ENCODE measurements around the gene RB1. TPM values are rescaled to one million over a fixed set of nuclear protein-coding genes. Genes with fewer than 3 reads are reported as not detected.

RB1 gene
- polyA plus RNA-seq, 3 donors, result 18.4 to 38.8 (median 29.9) TPM

DNA sequence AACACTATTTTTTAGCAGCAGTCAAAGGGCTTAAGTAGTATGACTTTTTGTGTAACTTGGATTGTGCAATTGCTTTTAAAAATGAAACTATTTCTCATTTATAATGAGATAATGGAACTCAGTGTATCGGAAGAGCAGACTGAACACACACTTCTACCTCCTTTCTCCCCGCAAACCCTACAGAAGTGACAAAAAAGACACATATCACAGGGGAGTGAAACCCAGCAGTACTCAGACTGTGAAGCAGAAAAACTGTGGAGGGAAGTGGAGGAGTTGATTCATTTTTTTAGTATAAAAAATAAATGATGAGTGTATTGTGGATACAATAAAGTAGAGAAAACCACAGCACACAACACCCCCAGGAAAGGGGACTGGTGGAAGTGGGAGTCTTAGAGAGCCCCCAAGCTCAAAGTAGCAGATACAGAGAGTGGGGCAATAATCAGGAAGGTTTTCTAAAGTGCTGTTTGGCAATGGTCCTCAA lies 99.6 kb downstream of the RB1 start:
- Mint-ChIP-seq H3K36me3 (peaks cover 20 to 31% of the 10 kb centered on the region in 2 donors), H3K27me3 (ENCODE audit: low read depth in 3 of 3) (no peaks in the 10 kb centered on the region), H3K9me3 (no peaks in the 10 kb centered on the region), H3K4me3 (peak overlapping the region; percentile 70 to 87), H3K27ac (peak overlapping the region; percentile 94 to 98 (median 96)), H3K4me1 (peaks cover 54% of the 10 kb centered on the region)
- intact Hi-C loops (cut with micrococcal nuclease), result loop anchor here (5.0 to 10.0 kb wide), 3 partner anchors 102 to 174 kb away; no protein-coding TSS in a partner anchor
- Histone ChIP-seq H3K9ac (ENCODE audit: insufficient read depth, low read length, poor library complexity, severe bottlenecking) (peak overlapping the region; percentile 72), H3K9me3 (replicated peaks in 1 of 2; ENCODE audit: control insufficient read depth in 1 of 2, insufficient read depth in 1 of 2, low read length in 2 of 2) (no peaks in the 10 kb centered on the region), H2AFZ (ENCODE audit: insufficient read depth, low read depth, low read length, poor library complexity, severe bottlenecking) (peak overlapping the region; percentile 68), H3K4me1 (ENCODE audit: control insufficient read depth in 1 of 2, insufficient read depth in 2 of 2, low read length in 2 of 2) (peaks cover 33 to 56% of the 10 kb centered on the region in 2 donors), H3K36me3 (replicated peaks in 1 of 2; ENCODE audit: control insufficient read depth in 1 of 2, insufficient read depth in 2 of 2, low read length in 2 of 2) (peaks cover 0 to 15% of the 10 kb centered on the region in 2 donors), H3K27ac (ENCODE audit: low read depth in 1 of 2, low read length in 2 of 2) (peak overlapping the region; percentile 44 to 94), H3K27me3 (ENCODE audit: control insufficient read depth in 2 of 2, insufficient read depth in 2 of 2, low read length in 2 of 2) (no peaks in the 10 kb centered on the region), H3K79me2 (ENCODE audit: insufficient read depth, low read length) (peaks cover 37% of the 10 kb centered on the region), H3K4me2 (replicated peaks; ENCODE audit: extremely low read depth, low read length, poor library complexity, severe bottlenecking) (peak overlapping the region; percentile 78), H3K4me3 (replicated peaks in 1 of 3; ENCODE audit: low read depth in 2 of 3, low read length in 3 of 3) (peak overlapping the region; percentile 32 to 73 (median 59)), H4K20me1 (ENCODE audit: insufficient read depth, low read length) (no peaks in the 10 kb centered on the region)
- TF ChIP-seq, protein P1, sequence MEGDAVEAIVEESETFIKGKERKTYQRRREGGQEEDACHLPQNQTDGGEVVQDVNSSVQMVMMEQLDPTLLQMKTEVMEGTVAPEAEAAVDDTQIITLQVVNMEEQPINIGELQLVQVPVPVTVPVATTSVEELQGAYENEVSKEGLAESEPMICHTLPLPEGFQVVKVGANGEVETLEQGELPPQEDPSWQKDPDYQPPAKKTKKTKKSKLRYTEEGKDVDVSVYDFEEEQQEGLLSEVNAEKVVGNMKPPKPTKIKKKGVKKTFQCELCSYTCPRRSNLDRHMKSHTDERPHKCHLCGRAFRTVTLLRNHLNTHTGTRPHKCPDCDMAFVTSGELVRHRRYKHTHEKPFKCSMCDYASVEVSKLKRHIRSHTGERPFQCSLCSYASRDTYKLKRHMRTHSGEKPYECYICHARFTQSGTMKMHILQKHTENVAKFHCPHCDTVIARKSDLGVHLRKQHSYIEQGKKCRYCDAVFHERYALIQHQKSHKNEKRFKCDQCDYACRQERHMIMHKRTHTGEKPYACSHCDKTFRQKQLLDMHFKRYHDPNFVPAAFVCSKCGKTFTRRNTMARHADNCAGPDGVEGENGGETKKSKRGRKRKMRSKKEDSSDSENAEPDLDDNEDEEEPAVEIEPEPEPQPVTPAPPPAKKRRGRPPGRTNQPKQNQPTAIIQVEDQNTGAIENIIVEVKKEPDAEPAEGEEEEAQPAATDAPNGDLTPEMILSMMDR (IDR thresholded peaks at IDR 0.05), result no peak
- peak; percentile 41 to 81 (median 51) for DNase-seq
- WGBS (ENCODE audit: insufficient coverage), result no CpG with 5 or more reads among the region's 2 CpGs

DNA sequence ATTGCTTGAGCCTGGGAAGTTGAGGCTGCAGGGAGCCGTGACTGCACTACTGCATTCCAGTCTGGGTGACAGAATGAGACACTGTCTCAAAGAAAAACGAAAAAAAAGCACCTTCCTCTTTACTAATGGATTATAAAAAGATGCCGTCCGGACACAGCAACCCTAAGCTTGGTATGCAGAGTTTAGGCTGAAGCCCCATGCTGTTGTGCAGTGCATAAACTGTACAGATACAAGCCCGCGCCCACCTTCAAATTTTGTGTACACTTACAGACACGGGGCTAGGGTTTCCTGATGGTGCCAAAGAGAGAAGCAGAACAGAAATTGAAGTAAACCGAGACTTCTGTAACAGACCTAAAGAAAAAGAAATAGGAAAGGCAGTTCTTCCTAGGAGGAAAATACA lies 100.4 kb downstream of the RB1 start:
- peak; percentile 22 to 45 (median 29) for DNase-seq
- no CpG with 5 or more reads among the region's 8 CpGs for WGBS (ENCODE audit: insufficient coverage)
- TF ChIP-seq, protein P1 (IDR thresholded peaks at IDR 0.05), result no peak
- Mint-ChIP-seq H3K36me3 (peaks cover 24 to 35% of the 10 kb centered on the region in 2 donors), H3K27ac (peak overlapping the region; percentile 94 to 98 (median 96)), H3K4me1 (peaks cover 61% of the 10 kb centered on the region), H3K27me3 (ENCODE audit: low read depth in 3 of 3) (no peaks in the 10 kb centered on the region), H3K4me3 (peak overlapping the region; percentile 70 to 87), H3K9me3 (no peaks in the 10 kb centered on the region)
- intact Hi-C loops (cut with micrococcal nuclease), result loop anchor here (5.0 to 10.0 kb wide), 3 partner anchors 101 to 173 kb away; no protein-coding TSS in a partner anchor
- Histone ChIP-seq H2AFZ (ENCODE audit: insufficient read depth, low read depth, low read length, poor library complexity, severe bottlenecking) (peak overlapping the region; percentile 54), H3K79me2 (ENCODE audit: insufficient read depth, low read length) (peaks cover 43% of the 10 kb centered on the region), H3K4me1 (ENCODE audit: control insufficient read depth in 1 of 2, insufficient read depth in 2 of 2, low read length in 2 of 2) (peaks cover 33 to 59% of the 10 kb centered on the region in 2 donors), H3K4me2 (replicated peaks; ENCODE audit: extremely low read depth, low read length, poor library complexity, severe bottlenecking) (peak overlapping the region; percentile 78), H3K4me3 (replicated peaks in 1 of 3; ENCODE audit: low read depth in 2 of 3, low read length in 3 of 3) (peak overlapping the region; percentile 32 to 73 (median 59)), H4K20me1 (ENCODE audit: insufficient read depth, low read length) (no peaks in the 10 kb centered on the region), H3K27me3 (ENCODE audit: control insufficient read depth in 2 of 2, insufficient read depth in 2 of 2, low read length in 2 of 2) (no peaks in the 10 kb centered on the region), H3K27ac (ENCODE audit: low read depth in 1 of 2, low read length in 2 of 2) (peak overlapping the region; percentile 44 to 94), H3K9me3 (replicated peaks in 1 of 2; ENCODE audit: control insufficient read depth in 1 of 2, insufficient read depth in 1 of 2, low read length in 2 of 2) (no peaks in the 10 kb centered on the region), H3K9ac (ENCODE audit: insufficient read depth, low read length, poor library complexity, severe bottlenecking) (peak overlapping the region; percentile 72), H3K36me3 (replicated peaks in 1 of 2; ENCODE audit: control insufficient read depth in 1 of 2, insufficient read depth in 2 of 2, low read length in 2 of 2) (peaks cover 0 to 15% of the 10 kb centered on the region in 2 donors)
